T-helper 1 cell treated with Interleukin-12 subunit alpha and Interleukin-12 subunit beta and Interleukin-4 antibody, amounts not matched to agents 30 μg/mL and 1 μg/mL, for 36 hours (primary cell): ENCODE results near the gene DCAF8.

Experiments
- H3K27ac Mint-ChIP-seq: one replicate; pipeline ENCODE4 v1.8.0; 2021; ENCODE audit warnings: mild to moderate bottlenecking, mixed read lengths
- H3K27me3 Mint-ChIP-seq: one replicate; pipeline ENCODE4 v1.8.0; 2021; ENCODE audit warnings: low read depth, mixed read lengths
- H3K36me3 Mint-ChIP-seq: one replicate; pipeline ENCODE4 v1.8.0; 2021; ENCODE audit warnings: low read depth, mixed read lengths
- H3K4me1 Mint-ChIP-seq: one replicate; pipeline ENCODE4 v1.8.0; 2021; ENCODE audit warnings: low read depth, mixed read lengths
- H3K4me3 Mint-ChIP-seq: one replicate; pipeline ENCODE4 v1.8.0; 2021; ENCODE audit warnings: mild to moderate bottlenecking, moderate library complexity, mixed read lengths
- H3K9me3 Mint-ChIP-seq: one replicate; pipeline ENCODE4 v1.8.0; 2021; ENCODE audit warnings: mixed read lengths

Gene DCAF8

GRCh38 chr1:160191756-160192155 is 70.6 kb downstream of the DCAF8 start:
- H3K27me3 Mint-ChIP-seq, result peaks cover 3% of the 10 kb centered on the region
- H3K27ac Mint-ChIP-seq, result no peak overlapping the region
- no peaks in the 10 kb centered on the region for H3K4me1 Mint-ChIP-seq
- no peak overlapping the region for H3K4me3 Mint-ChIP-seq
- H3K9me3 Mint-ChIP-seq, result no peaks in the 10 kb centered on the region
- no peaks in the 10 kb centered on the region for H3K36me3 Mint-ChIP-seq

GRCh38 chr1:160189649-160190625 is 72.4 kb downstream of the DCAF8 start, which contains the start of gene CASQ1:
TSS of gene CASQ1 (plus strand) at chr1:160190575. CDS start at chr1:160190752, 177 bp downstream.
- no peaks in the 10 kb centered on the region for H3K9me3 Mint-ChIP-seq
- H3K27ac Mint-ChIP-seq, result no peak within 1 kb of the TSS
- no peaks in the 10 kb centered on the region for H3K36me3 Mint-ChIP-seq
- no peak within 1 kb of the TSS for H3K4me3 Mint-ChIP-seq
- no peaks in the 10 kb centered on the region for H3K4me1 Mint-ChIP-seq
- peaks cover 8% of the 10 kb centered on the region for H3K27me3 Mint-ChIP-seq

GRCh38 chr1:160188341-160188740 is 74.0 kb downstream of the DCAF8 start:
- Mint-ChIP-seq H3K27ac (no peak overlapping the region), H3K9me3 (no peaks in the 10 kb centered on the region), H3K27me3 (peaks cover 8% of the 10 kb centered on the region), H3K36me3 (no peaks in the 10 kb centered on the region), H3K4me3 (no peak overlapping the region), H3K4me1 (no peaks in the 10 kb centered on the region)

GRCh38 chr1:160187407-160187806 is 74.9 kb downstream of the DCAF8 start:
- Mint-ChIP-seq H3K4me3 (no peak overlapping the region), H3K9me3 (no peaks in the 10 kb centered on the region), H3K27me3 (peaks cover 8% of the 10 kb centered on the region), H3K4me1 (no peaks in the 10 kb centered on the region), H3K36me3 (no peaks in the 10 kb centered on the region), H3K27ac (no peak overlapping the region)

- Mint-ChIP-seq H3K4me1 (no peaks in the 10 kb centered on the region), H3K4me3 (no peak overlapping the region), H3K36me3 (no peaks in the 10 kb centered on the region), H3K27ac (no peak overlapping the region), H3K9me3 (no peaks in the 10 kb centered on the region), H3K27me3 (peaks cover 14% of the 10 kb centered on the region)
Measured at GRCh38 chr1:160186729-160187128, 75.6 kb downstream of the DCAF8 start.

- no peak overlapping the region for H3K27ac Mint-ChIP-seq
- H3K4me3 Mint-ChIP-seq, result no peak overlapping the region
- no peaks in the 10 kb centered on the region for H3K4me1 Mint-ChIP-seq
- H3K27me3 Mint-ChIP-seq, result peaks cover 17% of the 10 kb centered on the region
- no peaks in the 10 kb centered on the region for H3K9me3 Mint-ChIP-seq
- H3K36me3 Mint-ChIP-seq, result no peaks in the 10 kb centered on the region
Measured at GRCh38 chr1:160186246-160186645, 76.1 kb downstream of the DCAF8 start.

- Mint-ChIP-seq H3K4me3 (no peak overlapping the region), H3K27me3 (peaks cover 26% of the 10 kb centered on the region), H3K36me3 (no peaks in the 10 kb centered on the region), H3K27ac (no peak overlapping the region), H3K9me3 (no peaks in the 10 kb centered on the region), H3K4me1 (no peaks in the 10 kb centered on the region)
Measured at GRCh38 chr1:160179336-160179735, 83.0 kb downstream of the DCAF8 start.

GRCh38 chr1:160178731-160179130 is 83.6 kb downstream of the DCAF8 start:
- H3K4me3 Mint-ChIP-seq, result no peak overlapping the region
- no peaks in the 10 kb centered on the region for H3K4me1 Mint-ChIP-seq
- peaks cover 32% of the 10 kb centered on the region for H3K27me3 Mint-ChIP-seq
- H3K27ac Mint-ChIP-seq, result no peak overlapping the region
- no peaks in the 10 kb centered on the region for H3K36me3 Mint-ChIP-seq
- H3K9me3 Mint-ChIP-seq, result no peaks in the 10 kb centered on the region

- Mint-ChIP-seq H3K9me3 (no peaks in the 10 kb centered on the region), H3K36me3 (no peaks in the 10 kb centered on the region), H3K27ac (no peak overlapping the region), H3K4me1 (no peaks in the 10 kb centered on the region), H3K27me3 (peaks cover 41% of the 10 kb centered on the region), H3K4me3 (no peak overlapping the region)
Measured at GRCh38 chr1:160177667-160178066, 84.7 kb downstream of the DCAF8 start.

- no peaks in the 10 kb centered on the region for H3K4me1 Mint-ChIP-seq
- no peak overlapping the region for H3K4me3 Mint-ChIP-seq
- H3K36me3 Mint-ChIP-seq, result no peaks in the 10 kb centered on the region
- H3K9me3 Mint-ChIP-seq, result no peaks in the 10 kb centered on the region
- H3K27me3 Mint-ChIP-seq, result peaks cover 43% of the 10 kb centered on the region
- no peak overlapping the region for H3K27ac Mint-ChIP-seq
Measured at GRCh38 chr1:160177231-160177630, 85.1 kb downstream of the DCAF8 start.

- Mint-ChIP-seq H3K27ac (no peak overlapping the region), H3K36me3 (no peaks in the 10 kb centered on the region), H3K4me1 (peaks cover 7% of the 10 kb centered on the region), H3K4me3 (no peak overlapping the region), H3K9me3 (no peaks in the 10 kb centered on the region), H3K27me3 (peaks cover 55% of the 10 kb centered on the region)
Measured at GRCh38 chr1:160171980-160172379, 90.4 kb downstream of the DCAF8 start.

GRCh38 chr1:160171354-160171753 is 91.0 kb downstream of the DCAF8 start:
- Mint-ChIP-seq H3K9me3 (no peaks in the 10 kb centered on the region), H3K4me3 (no peak overlapping the region), H3K36me3 (no peaks in the 10 kb centered on the region), H3K4me1 (peaks cover 7% of the 10 kb centered on the region), H3K27me3 (peaks cover 61% of the 10 kb centered on the region), H3K27ac (no peak overlapping the region)

GRCh38 chr1:160169553-160170399 is 92.6 kb downstream of the DCAF8 start:
- no peak overlapping the region for H3K4me3 Mint-ChIP-seq

GRCh38 chr1:160168609-160169369 is 93.6 kb downstream of the DCAF8 start:
- Mint-ChIP-seq H3K4me1 (peaks cover 7% of the 10 kb centered on the region), H3K9me3 (no peaks in the 10 kb centered on the region), H3K27ac (no peak overlapping the region), H3K27me3 (peaks cover 58% of the 10 kb centered on the region), H3K4me3 (no peak overlapping the region), H3K36me3 (no peaks in the 10 kb centered on the region)

More at GRCh38 chr1:160169553-160170399, 92.6 kb downstream of the DCAF8 start:
- peaks cover 59% of the 10 kb centered on the region for H3K27me3 Mint-ChIP-seq
- H3K27ac Mint-ChIP-seq, result no peak overlapping the region
- no peaks in the 10 kb centered on the region for H3K36me3 Mint-ChIP-seq
- no peaks in the 10 kb centered on the region for H3K9me3 Mint-ChIP-seq
- peaks cover 7% of the 10 kb centered on the region for H3K4me1 Mint-ChIP-seq
